GM19193 (cell line): ENCODE results near the gene CD84.

Experiments
- POLR2A ChIP-seq: IDR thresholded peaks from 4 replicates; pipeline ENCODE4 v1.6.1; 2011; ENCODE audit not compliant: insufficient read depth, insufficient read length; ENCODE audit errors: extremely low read depth

CD84 gene

GRCh38 chr1:160499631-160500030, 79.7 kb downstream of the CD84 start:
- TF ChIP-seq POLR2A = no peak

GRCh38 chr1:160496334-160496733, 83.0 kb downstream of the CD84 start:
- TF ChIP-seq POLR2A = no peak

- TF ChIP-seq POLR2A = no peak
Measured at GRCh38 chr1:160494620-160495019, 84.7 kb downstream of the CD84 start.

- no peak for TF ChIP-seq POLR2A
Measured at GRCh38 chr1:160492617-160493016, 86.7 kb downstream of the CD84 start.

- no peak for TF ChIP-seq POLR2A
Measured at GRCh38 chr1:160491981-160492380, 87.3 kb downstream of the CD84 start.
